C4-2B (cell line): ENCODE measurements around the gene KRTAP12-1.

Source experiments
- H3K27ac ChIP-seq: fragments of 450-650 bp; 2 replicates; pipeline ENCODE4 v1.5.1; 2017
- ZFX ChIP-seq: fragments of 450-650 bp; IDR thresholded peaks from 2 replicates; pipeline ENCODE4 v1.6.1; 2017
- TF ChIP-seq, protein P1 (sequence below): fragments of 450-650 bp; conservative IDR thresholded peaks from 2 replicates; pipeline ENCODE4 v1.5.1; 2017; ENCODE audit warnings: mild to moderate bottlenecking

The KRTAP12-1 gene

DNA sequence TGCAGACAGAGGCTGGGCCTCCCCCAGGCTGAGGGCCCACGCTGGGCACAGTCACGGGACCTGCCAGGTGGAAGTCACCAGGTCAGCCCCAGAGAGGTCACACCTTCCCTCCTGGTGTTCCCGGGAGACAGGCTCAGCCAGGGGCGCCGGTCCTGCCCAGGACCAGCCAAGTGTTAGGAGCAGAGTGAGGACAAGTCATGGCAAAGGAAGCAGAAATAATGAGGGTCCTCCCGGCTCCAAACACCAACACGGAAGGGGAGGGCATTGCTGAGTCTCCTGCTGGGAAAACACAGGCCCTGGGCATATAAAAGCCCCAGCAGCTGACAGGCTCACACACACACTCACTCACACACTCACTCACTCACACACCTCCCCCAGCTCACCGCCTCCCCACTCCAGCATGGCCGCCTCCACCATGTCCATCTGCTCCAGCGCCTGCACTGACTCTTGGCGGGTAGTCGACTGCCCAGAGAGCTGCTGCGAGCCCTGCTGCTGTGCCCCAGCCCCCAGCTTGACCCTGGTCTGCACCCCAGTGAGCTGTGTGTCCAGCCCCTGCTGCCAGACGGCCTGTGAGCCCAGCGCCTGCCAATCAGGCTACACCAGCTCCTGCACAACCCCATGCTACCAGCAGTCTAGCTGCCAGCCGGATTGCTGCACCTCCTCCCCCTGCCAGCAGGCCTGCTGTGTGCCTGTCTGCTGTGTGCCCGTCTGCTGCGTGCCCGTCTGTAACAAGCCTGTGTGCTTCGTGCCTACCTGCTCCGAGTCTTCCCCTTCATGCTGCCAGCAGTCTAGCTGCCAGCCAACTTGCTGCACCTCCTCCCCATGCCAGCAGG lies 44.7 kb downstream of the KRTAP12-1 start, which contains the start of gene KRTAP10-10:
Gene KRTAP10-10, plus strand, starts transcription at position 339 of the 833 bp plus-strand sequence. Its CDS starts 62 bp downstream, at position 401.
- TF ChIP-seq, protein P1, sequence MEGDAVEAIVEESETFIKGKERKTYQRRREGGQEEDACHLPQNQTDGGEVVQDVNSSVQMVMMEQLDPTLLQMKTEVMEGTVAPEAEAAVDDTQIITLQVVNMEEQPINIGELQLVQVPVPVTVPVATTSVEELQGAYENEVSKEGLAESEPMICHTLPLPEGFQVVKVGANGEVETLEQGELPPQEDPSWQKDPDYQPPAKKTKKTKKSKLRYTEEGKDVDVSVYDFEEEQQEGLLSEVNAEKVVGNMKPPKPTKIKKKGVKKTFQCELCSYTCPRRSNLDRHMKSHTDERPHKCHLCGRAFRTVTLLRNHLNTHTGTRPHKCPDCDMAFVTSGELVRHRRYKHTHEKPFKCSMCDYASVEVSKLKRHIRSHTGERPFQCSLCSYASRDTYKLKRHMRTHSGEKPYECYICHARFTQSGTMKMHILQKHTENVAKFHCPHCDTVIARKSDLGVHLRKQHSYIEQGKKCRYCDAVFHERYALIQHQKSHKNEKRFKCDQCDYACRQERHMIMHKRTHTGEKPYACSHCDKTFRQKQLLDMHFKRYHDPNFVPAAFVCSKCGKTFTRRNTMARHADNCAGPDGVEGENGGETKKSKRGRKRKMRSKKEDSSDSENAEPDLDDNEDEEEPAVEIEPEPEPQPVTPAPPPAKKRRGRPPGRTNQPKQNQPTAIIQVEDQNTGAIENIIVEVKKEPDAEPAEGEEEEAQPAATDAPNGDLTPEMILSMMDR, result no peak
- no peak for TF ChIP-seq ZFX
- no peak within 1 kb of the TSS for H3K27ac ChIP-seq

GRCh38 chr21:44636209-44637017 lies 45.5 kb downstream of the KRTAP12-1 start:
- H3K27ac ChIP-seq, result no peak overlapping the region
- TF ChIP-seq ZFX, result no peak
- TF ChIP-seq, protein P1, result no peak

DNA sequence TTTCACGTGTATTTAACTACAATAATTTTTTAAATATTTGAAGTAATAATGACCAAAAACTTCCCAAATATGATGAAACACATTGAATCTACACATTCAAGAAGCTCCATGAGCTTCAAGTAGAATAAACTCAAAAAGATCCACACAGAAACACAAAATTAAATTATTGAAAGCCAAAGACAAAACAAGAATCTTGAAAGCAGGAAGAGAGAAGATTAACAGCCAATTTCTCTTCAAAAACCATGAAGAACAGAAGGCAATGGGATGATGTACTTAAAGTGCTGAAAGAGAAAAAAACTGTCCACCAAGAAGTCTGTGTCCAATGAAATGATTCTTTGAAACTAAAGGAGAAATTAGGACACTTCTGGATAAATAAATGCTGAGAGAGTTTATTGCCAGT lies 49.9 kb downstream of the KRTAP12-1 start:
- H3K27ac ChIP-seq, result no peak overlapping the region
- no peak for TF ChIP-seq ZFX
- TF ChIP-seq, protein P1, result no peak
